ENCODE data around the gene NIM1K.

The NIM1K gene

DNA sequence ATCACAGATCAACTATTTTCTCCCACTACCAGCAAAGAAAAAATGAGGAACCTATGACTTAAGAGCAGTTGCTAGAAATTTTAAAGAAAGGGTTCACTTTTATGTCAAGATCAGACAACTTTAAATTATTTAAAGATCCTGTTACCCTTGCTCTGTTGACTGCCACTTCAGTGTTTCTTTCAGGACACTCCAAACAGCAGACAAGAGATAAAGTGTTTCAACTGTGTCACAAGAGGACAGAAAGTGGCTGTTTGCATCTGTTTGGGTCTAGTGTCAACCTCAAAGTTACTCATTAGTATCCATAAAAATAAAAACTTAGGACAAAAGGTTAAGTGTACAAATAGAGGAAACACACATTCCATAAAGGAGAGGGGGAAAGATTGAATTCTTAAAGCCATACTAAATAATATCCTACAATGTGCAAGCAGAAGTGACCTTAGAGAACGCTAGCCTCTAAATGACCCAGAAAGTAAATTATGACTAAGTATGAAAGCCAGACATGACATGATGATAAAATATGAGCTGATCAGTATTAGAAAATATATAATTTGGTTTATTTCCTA lies 96.3 kb downstream of the NIM1K start:
- peaks cover 7 to 34% of the 10 kb centered on the region in 2 experiments for H3K36me3 ChIP-seq (ENCODE audit: control insufficient read depth in 1 of 2, insufficient read depth in 2 of 2, low read length in 2 of 2)
- H4K91ac ChIP-seq (ENCODE audit: low read depth, low read length), result no peak overlapping the region
- no peaks in the 10 kb centered on the region for H3K4me1 ChIP-seq (ENCODE audit: control insufficient read depth in 1 of 2, insufficient read depth in 2 of 2, low read length in 2 of 2)
- H3K79me1 ChIP-seq (ENCODE audit: low read length), result no peaks in the 10 kb centered on the region
- no peak overlapping the region for H2AK5ac ChIP-seq (ENCODE audit: low read length)
- H3K27ac ChIP-seq (ENCODE audit: low read depth, low read length), result no peak overlapping the region
- no peak overlapping the region for H2AFZ ChIP-seq (ENCODE audit: insufficient read depth, low read length, poor library complexity)
- H2BK5ac ChIP-seq (ENCODE audit: low read depth, low read length, poor library complexity), result no peak overlapping the region
- no peak overlapping the region for H3K4me3 ChIP-seq (ENCODE audit: low read depth, low read length)
- no peak overlapping the region for H3K14ac ChIP-seq (ENCODE audit: low read length)
- H3K18ac ChIP-seq (ENCODE audit: low read length), result no peak overlapping the region
- H3K4me2 ChIP-seq (ENCODE audit: low read length), result no peak overlapping the region
- no peak overlapping the region for H3K4ac ChIP-seq (ENCODE audit: low read depth, low read length)
- H4K8ac ChIP-seq (ENCODE audit: low read depth, low read length), result no peak overlapping the region
- H2BK12ac ChIP-seq (ENCODE audit: low read length), result no peak overlapping the region
- no peaks in the 10 kb centered on the region for H3K27me3 ChIP-seq (ENCODE audit: insufficient read depth, low read length)
- no peak overlapping the region for H2BK120ac ChIP-seq (ENCODE audit: insufficient read depth, low read length, poor library complexity)
- no peak for DNase-seq
- H3K9ac ChIP-seq (ENCODE audit: low read length), result no peak overlapping the region
- no peaks in the 10 kb centered on the region for H3K9me3 ChIP-seq (ENCODE audit: insufficient read depth, low read depth, low read length)
- H4K12ac ChIP-seq (ENCODE audit: low read depth, low read length), result no peak overlapping the region
- H3K79me2 ChIP-seq (ENCODE audit: control insufficient read depth, insufficient read depth, low read length, poor library complexity), result no peaks in the 10 kb centered on the region
- no CpG with 5 or more reads among the region's 1 CpG for WGBS (ENCODE audit: extremely low coverage, insufficient coverage, insufficient read length)
- H3K23ac ChIP-seq (ENCODE audit: low read length), result no peak overlapping the region

- Histone ChIP-seq H4K8ac (ENCODE audit: low read depth, low read length) (no peak overlapping the region), H3K36me3 (ENCODE audit: control insufficient read depth in 1 of 2, insufficient read depth in 2 of 2, low read length in 2 of 2) (peaks cover 13 to 42% of the 10 kb centered on the region in 2 experiments), H3K4me1 (ENCODE audit: control insufficient read depth in 1 of 2, insufficient read depth in 2 of 2, low read length in 2 of 2) (no peaks in the 10 kb centered on the region), H3K4me2 (ENCODE audit: low read length) (no peak overlapping the region), H3K27ac (ENCODE audit: low read depth, low read length) (no peak overlapping the region), H3K23ac (ENCODE audit: low read length) (no peak overlapping the region), H3K27me3 (ENCODE audit: insufficient read depth, low read length) (no peaks in the 10 kb centered on the region), H3K18ac (ENCODE audit: low read length) (no peak overlapping the region), H3K14ac (ENCODE audit: low read length) (no peak overlapping the region), H2BK12ac (ENCODE audit: low read length) (no peak overlapping the region), H2AK5ac (ENCODE audit: low read length) (no peak overlapping the region), H4K12ac (ENCODE audit: low read depth, low read length) (no peak overlapping the region), H2AFZ (ENCODE audit: insufficient read depth, low read length, poor library complexity) (no peak overlapping the region), H2BK120ac (ENCODE audit: insufficient read depth, low read length, poor library complexity) (no peak overlapping the region), H3K9ac (ENCODE audit: low read length) (no peak overlapping the region), H3K9me3 (ENCODE audit: insufficient read depth, low read depth, low read length) (no peaks in the 10 kb centered on the region), H3K4ac (ENCODE audit: low read depth, low read length) (no peak overlapping the region), H4K91ac (ENCODE audit: low read depth, low read length) (no peak overlapping the region), H3K4me3 (ENCODE audit: low read depth, low read length) (no peak overlapping the region), H3K79me2 (ENCODE audit: control insufficient read depth, insufficient read depth, low read length, poor library complexity) (no peaks in the 10 kb centered on the region), H2BK5ac (ENCODE audit: low read depth, low read length, poor library complexity) (no peak overlapping the region), H3K79me1 (ENCODE audit: low read length) (no peaks in the 10 kb centered on the region)
- no peak for DNase-seq
- no CpG with 5 or more reads among the region's 2 CpGs for WGBS (ENCODE audit: extremely low coverage, insufficient coverage, insufficient read length)
Measured at GRCh38 chr5:43290726-43291125, 98.7 kb downstream of the NIM1K start.

- H3K4me3 ChIP-seq (ENCODE audit: low read depth, low read length), result no peak overlapping the region
- H3K14ac ChIP-seq (ENCODE audit: low read length), result no peak overlapping the region
- H3K23ac ChIP-seq (ENCODE audit: low read length), result no peak overlapping the region
- H3K18ac ChIP-seq (ENCODE audit: low read length), result no peak overlapping the region
- H2AK5ac ChIP-seq (ENCODE audit: low read length), result no peak overlapping the region
- no peak overlapping the region for H4K91ac ChIP-seq (ENCODE audit: low read depth, low read length)
- no peak overlapping the region for H2AFZ ChIP-seq (ENCODE audit: insufficient read depth, low read length, poor library complexity)
- H4K12ac ChIP-seq (ENCODE audit: low read depth, low read length), result no peak overlapping the region
- H3K79me2 ChIP-seq (ENCODE audit: control insufficient read depth, insufficient read depth, low read length, poor library complexity), result no peaks in the 10 kb centered on the region
- H2BK120ac ChIP-seq (ENCODE audit: insufficient read depth, low read length, poor library complexity), result no peak overlapping the region
- no peak overlapping the region for H4K8ac ChIP-seq (ENCODE audit: low read depth, low read length)
- H3K4me1 ChIP-seq (ENCODE audit: control insufficient read depth in 1 of 2, insufficient read depth in 2 of 2, low read length in 2 of 2), result no peaks in the 10 kb centered on the region
- H3K4me2 ChIP-seq (ENCODE audit: low read length), result no peak overlapping the region
- H3K36me3 ChIP-seq (ENCODE audit: control insufficient read depth in 1 of 2, insufficient read depth in 2 of 2, low read length in 2 of 2), result peaks cover 16 to 36% of the 10 kb centered on the region in 2 experiments
- H3K9ac ChIP-seq (ENCODE audit: low read length), result no peak overlapping the region
- no peak overlapping the region for H2BK5ac ChIP-seq (ENCODE audit: low read depth, low read length, poor library complexity)
- H3K27ac ChIP-seq (ENCODE audit: low read depth, low read length), result no peak overlapping the region
- H3K4ac ChIP-seq (ENCODE audit: low read depth, low read length), result no peak overlapping the region
- H2BK12ac ChIP-seq (ENCODE audit: low read length), result no peak overlapping the region
- no peaks in the 10 kb centered on the region for H3K27me3 ChIP-seq (ENCODE audit: insufficient read depth, low read length)
- no peaks in the 10 kb centered on the region for H3K79me1 ChIP-seq (ENCODE audit: low read length)
- peak in 1 of 2 donors; percentile 47 for DNase-seq
- H3K9me3 ChIP-seq (ENCODE audit: insufficient read depth, low read depth, low read length), result no peaks in the 10 kb centered on the region
Measured at GRCh38 chr5:43294226-43294625, 102.2 kb downstream of the NIM1K start.

- Histone ChIP-seq H4K12ac (ENCODE audit: low read depth, low read length) (no peak overlapping the region), H3K27ac (ENCODE audit: low read depth, low read length) (no peak overlapping the region), H3K14ac (ENCODE audit: low read length) (no peak overlapping the region), H3K36me3 (ENCODE audit: control insufficient read depth in 1 of 2, insufficient read depth in 2 of 2, low read length in 2 of 2) (peaks cover 18 to 36% of the 10 kb centered on the region in 2 experiments), H3K79me1 (ENCODE audit: low read length) (no peaks in the 10 kb centered on the region), H4K8ac (ENCODE audit: low read depth, low read length) (no peak overlapping the region), H4K91ac (ENCODE audit: low read depth, low read length) (no peak overlapping the region), H2BK120ac (ENCODE audit: insufficient read depth, low read length, poor library complexity) (no peak overlapping the region), H3K9ac (ENCODE audit: low read length) (no peak overlapping the region), H3K79me2 (ENCODE audit: control insufficient read depth, insufficient read depth, low read length, poor library complexity) (no peaks in the 10 kb centered on the region), H2AFZ (ENCODE audit: insufficient read depth, low read length, poor library complexity) (no peak overlapping the region), H3K4ac (ENCODE audit: low read depth, low read length) (no peak overlapping the region), H3K4me2 (ENCODE audit: low read length) (no peak overlapping the region), H2AK5ac (ENCODE audit: low read length) (no peak overlapping the region), H2BK5ac (ENCODE audit: low read depth, low read length, poor library complexity) (no peak overlapping the region), H3K18ac (ENCODE audit: low read length) (no peak overlapping the region), H2BK12ac (ENCODE audit: low read length) (no peak overlapping the region), H3K9me3 (ENCODE audit: insufficient read depth, low read depth, low read length) (no peaks in the 10 kb centered on the region), H3K27me3 (ENCODE audit: insufficient read depth, low read length) (no peaks in the 10 kb centered on the region), H3K23ac (ENCODE audit: low read length) (no peak overlapping the region), H3K4me3 (ENCODE audit: low read depth, low read length) (no peak overlapping the region), H3K4me1 (ENCODE audit: control insufficient read depth in 1 of 2, insufficient read depth in 2 of 2, low read length in 2 of 2) (no peaks in the 10 kb centered on the region)
- no CpG with 5 or more reads among the region's 2 CpGs for WGBS (ENCODE audit: extremely low coverage, insufficient coverage, insufficient read length)
- no peak for DNase-seq
Measured at GRCh38 chr5:43295202-43295601, 103.2 kb downstream of the NIM1K start.

Data from trophoblast cell (in vitro differentiated cells and primary cell).